ENCODE data around the gene CCDC184.

- TF ChIP-seq, protein P1, sequence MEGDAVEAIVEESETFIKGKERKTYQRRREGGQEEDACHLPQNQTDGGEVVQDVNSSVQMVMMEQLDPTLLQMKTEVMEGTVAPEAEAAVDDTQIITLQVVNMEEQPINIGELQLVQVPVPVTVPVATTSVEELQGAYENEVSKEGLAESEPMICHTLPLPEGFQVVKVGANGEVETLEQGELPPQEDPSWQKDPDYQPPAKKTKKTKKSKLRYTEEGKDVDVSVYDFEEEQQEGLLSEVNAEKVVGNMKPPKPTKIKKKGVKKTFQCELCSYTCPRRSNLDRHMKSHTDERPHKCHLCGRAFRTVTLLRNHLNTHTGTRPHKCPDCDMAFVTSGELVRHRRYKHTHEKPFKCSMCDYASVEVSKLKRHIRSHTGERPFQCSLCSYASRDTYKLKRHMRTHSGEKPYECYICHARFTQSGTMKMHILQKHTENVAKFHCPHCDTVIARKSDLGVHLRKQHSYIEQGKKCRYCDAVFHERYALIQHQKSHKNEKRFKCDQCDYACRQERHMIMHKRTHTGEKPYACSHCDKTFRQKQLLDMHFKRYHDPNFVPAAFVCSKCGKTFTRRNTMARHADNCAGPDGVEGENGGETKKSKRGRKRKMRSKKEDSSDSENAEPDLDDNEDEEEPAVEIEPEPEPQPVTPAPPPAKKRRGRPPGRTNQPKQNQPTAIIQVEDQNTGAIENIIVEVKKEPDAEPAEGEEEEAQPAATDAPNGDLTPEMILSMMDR (IDR thresholded peaks at IDR 0.05), result no peak
- no peak for TF ChIP-seq POLR2AphosphoS5 (IDR thresholded peaks at IDR 0.05)
- no peak for TF ChIP-seq POLR2A (IDR thresholded peaks at IDR 0.05)
Measured at GRCh38 chr12:48163150-48163747, 20.2 kb upstream of the CCDC184 start.
